Common myeloid progenitor, CD34-positive (primary cell): ENCODE data around the gene VAC14.

ENCODE experiments used
- CTCF ChIA-PET: fragments of 350-600 bp; sonication (Branson Sonifier 250); formaldehyde crosslinking; loops from one replicate; lab custom pipeline; 2021; ENCODE audit warnings: antibody characterized with exemption; lab: Charles Lee
- POLR2A ChIA-PET: fragments of 350-600 bp; sonication (Branson Sonifier 250); formaldehyde crosslinking; loops from one replicate; lab custom pipeline; 2021; ENCODE audit warnings: antibody characterized with exemption; lab: Charles Lee
- DNase-seq, 3 donors: peaks; one replicate each; pipeline versions ENCODE4 v3.0.0 to v3.0.0-alpha.2; 2013
- H3K27ac ChIP-seq, 2 experiments: 1 replicate in 1 of 2; 2 replicates in 1 of 2; pipeline ENCODE4 v1.7.0; 2013; ENCODE audit warnings: inconsistent platforms in 2 of 2, low read length in 2 of 2, mild to moderate bottlenecking in 2 of 2, low read depth in 1 of 2, moderate library complexity in 1 of 2; ENCODE audit not compliant: severe bottlenecking in 2 of 2, insufficient read depth in 1 of 2, poor library complexity in 1 of 2
- H3K27me3 ChIP-seq, 5 experiments: replicated peaks in 2 of 5; 1 replicate in 3 of 5; 2 replicates in 2 of 5; pipeline versions ENCODE4 v1.6.1 to v1.7.0; 2013; ENCODE audit warnings: low read length in 4 of 5, mild to moderate bottlenecking in 2 of 5, moderate library complexity in 2 of 5, inconsistent platforms in 1 of 5; ENCODE audit not compliant: insufficient read depth in 5 of 5, control insufficient read depth in 4 of 5
- H3K36me3 ChIP-seq, 4 experiments: 1 replicate in 2 of 4; 2 replicates in 2 of 4; pipeline versions ENCODE4 v1.6.1 to v1.7.0; 2013; ENCODE audit warnings: low read length in 3 of 4, control low read depth in 1 of 4, mild to moderate bottlenecking in 1 of 4; ENCODE audit not compliant: control insufficient read depth in 4 of 4, insufficient read depth in 4 of 4
- H3K4me1 ChIP-seq, 4 experiments: 1 replicate in 3 of 4; 2 replicates in 1 of 4; pipeline versions ENCODE4 v1.6.1 to v1.7.1; 2013; ENCODE audit warnings: low read length in 3 of 4, mild to moderate bottlenecking in 3 of 4, control low read depth in 1 of 4, inconsistent platforms in 1 of 4, moderate library complexity in 1 of 4; ENCODE audit not compliant: control insufficient read depth in 4 of 4, insufficient read depth in 4 of 4; ENCODE audit errors: control extremely low read depth in 1 of 4
- H3K4me3 ChIP-seq, 7 experiments: 1 replicate in 4 of 7; 2 replicates in 3 of 7; pipeline versions ENCODE4 v1.5.1 to v1.7.0; 2013; ENCODE audit warnings: mild to moderate bottlenecking in 7 of 7, low read length in 6 of 7, moderate library complexity in 6 of 7, inconsistent platforms in 2 of 7, low read depth in 2 of 7, control low read depth in 1 of 7; ENCODE audit not compliant: insufficient read depth in 4 of 7, control insufficient read depth in 1 of 7; ENCODE audit errors: extremely low read depth in 1 of 7
- H3K9me3 ChIP-seq, 5 experiments: 1 replicate in 4 of 5; 2 replicates in 1 of 5; pipeline versions ENCODE4 v1.6.1 to v1.7.1; 2013; ENCODE audit warnings: low read length in 4 of 5, mild to moderate bottlenecking in 2 of 5, inconsistent platforms in 1 of 5, low read depth in 1 of 5, moderate library complexity in 1 of 5; ENCODE audit not compliant: control insufficient read depth in 4 of 5, insufficient read depth in 2 of 5; ENCODE audit errors: control extremely low read depth in 1 of 5
- WGBS: methylation state at CpG from one replicate; pipeline ENCODE4 v1.1.5; 2013; ENCODE audit not compliant: insufficient coverage; 5-methylcytosine and 5-hydroxymethylcytosine counted together

Gene VAC14

DNA sequence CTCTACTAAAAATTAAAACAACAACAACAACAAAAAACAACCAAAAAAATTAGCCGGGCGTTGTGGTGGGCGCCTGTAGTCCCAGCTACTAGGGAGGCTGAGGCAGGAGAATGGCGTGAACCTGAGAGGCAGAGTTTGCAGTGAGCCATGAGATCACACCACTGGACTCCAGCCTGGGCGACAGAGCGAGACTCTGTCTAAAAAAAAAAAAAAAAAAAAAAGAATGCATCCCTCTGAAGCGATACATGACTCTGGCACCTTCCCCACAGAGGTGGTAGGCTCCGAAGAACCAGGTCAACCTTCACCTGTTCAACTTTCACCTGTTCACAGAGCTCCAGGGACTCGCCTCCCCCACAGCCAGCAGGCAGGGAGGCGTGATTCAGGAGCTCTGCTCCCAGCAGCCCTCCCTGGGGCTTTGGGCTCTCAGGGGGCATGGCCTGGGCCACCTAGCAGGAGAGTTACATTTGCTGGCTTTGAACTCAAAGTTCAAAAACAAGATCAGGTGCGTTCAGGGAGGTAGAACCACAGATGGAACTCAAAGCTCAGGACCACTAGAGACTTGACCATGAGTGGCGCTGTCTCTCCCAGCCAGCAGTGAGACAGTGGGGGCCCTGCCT is 5.6 kb downstream of the VAC14 start:
- WGBS: 97% methylated on average over 10 of the region's 12 CpGs
- no peak for DNase-seq
- POLR2A ChIA-PET: no interaction called here
- Histone ChIP-seq H3K27me3 (no peaks in the 10 kb centered on the region), H3K9me3 (no peaks in the 10 kb centered on the region), H3K27ac (no peak overlapping the region), H3K4me1 (peaks cover 10 to 19% (median 13%) of the 10 kb centered on the region in 4 experiments), H3K36me3 (peaks cover 3 to 17% (median 7%) of the 10 kb centered on the region in 4 experiments), H3K4me3 (no peak overlapping the region)
- CTCF ChIA-PET: no interaction called here

DNA sequence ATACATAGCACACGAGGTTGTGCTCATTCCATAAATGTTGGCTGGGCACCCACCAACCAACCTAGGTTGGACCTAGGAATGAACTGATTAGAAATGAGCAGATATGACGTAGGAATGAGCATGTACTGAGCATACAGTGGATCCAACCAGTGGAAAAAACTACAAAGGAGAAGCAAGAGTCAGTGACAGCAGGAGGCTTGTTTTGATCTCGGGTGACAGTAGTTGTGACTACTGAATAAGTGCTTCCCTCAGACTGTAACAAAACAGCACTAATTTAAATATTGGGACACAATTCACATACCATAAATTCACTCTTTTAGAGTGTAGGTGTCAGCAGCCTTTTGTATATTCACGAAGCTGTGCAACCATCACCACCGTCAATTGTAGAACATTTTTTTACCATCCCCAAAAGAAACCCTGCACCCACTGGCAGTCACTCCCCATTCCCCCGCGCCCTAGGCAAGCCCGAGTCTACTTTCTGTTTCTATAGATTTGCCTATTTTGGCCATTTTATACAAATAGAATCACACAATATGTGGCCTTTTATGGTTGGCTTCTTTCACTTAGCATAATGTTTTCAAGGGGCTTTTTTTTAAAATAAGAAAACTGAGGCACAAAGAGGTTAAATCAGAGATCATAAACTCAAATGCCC is 7.0 kb downstream of the VAC14 start:
- H3K36me3 ChIP-seq: peaks cover 3 to 27% (median 8%) of the 10 kb centered on the region in 4 experiments
- H3K4me1 ChIP-seq: peaks cover 0 to 4% (median under 1%) of the 10 kb centered on the region in 4 experiments
- POLR2A ChIA-PET: no interaction called here
- no peak overlapping the region for H3K4me3 ChIP-seq
- WGBS: 97% methylated on average over 6 of the region's 8 CpGs
- H3K9me3 ChIP-seq: no peaks in the 10 kb centered on the region
- no peak for DNase-seq
- H3K27me3 ChIP-seq: no peaks in the 10 kb centered on the region
- no peak overlapping the region for H3K27ac ChIP-seq
- CTCF ChIA-PET: interaction anchor here (0.5 kb wide), 1 partner anchor 1672 kb away, joined by 3 read pairs; no protein-coding TSS in a partner anchor

DNA sequence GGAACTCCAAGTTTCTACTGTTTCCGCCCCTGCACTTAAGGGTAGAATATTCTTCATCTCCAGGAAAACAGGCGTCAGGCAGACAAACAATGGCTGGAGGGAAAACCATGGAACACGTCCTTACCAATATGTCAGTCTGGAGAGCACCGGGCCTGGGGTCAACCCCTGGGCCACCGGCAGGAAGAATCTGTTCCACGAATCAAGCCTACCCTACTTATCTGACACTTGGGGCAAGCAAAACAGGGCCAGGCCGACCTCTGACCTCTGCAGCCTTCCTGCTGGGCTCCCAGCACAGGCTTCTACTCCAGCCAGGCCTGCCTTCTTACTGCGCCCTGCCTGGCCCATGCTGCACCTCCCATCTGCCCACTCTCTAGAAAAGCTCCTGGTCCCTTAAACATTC is 10.1 kb downstream of the VAC14 start:
- no peaks in the 10 kb centered on the region for H3K9me3 ChIP-seq
- ChIA-PET POLR2A (no interaction called here), CTCF (interaction anchor here (1.3 kb wide), 1 partner anchor 19 kb away, joined by 3 read pairs; no protein-coding TSS in a partner anchor)
- no peak overlapping the region for H3K4me3 ChIP-seq
- H3K27ac ChIP-seq: no peak overlapping the region
- DNase-seq: no peak
- peaks cover 0 to 46% (median 20%) of the 10 kb centered on the region in 4 experiments for H3K36me3 ChIP-seq
- WGBS: 92% methylated on average over 7 of the region's 8 CpGs
- no peaks in the 10 kb centered on the region for H3K27me3 ChIP-seq
- no peaks in the 10 kb centered on the region for H3K4me1 ChIP-seq

DNA sequence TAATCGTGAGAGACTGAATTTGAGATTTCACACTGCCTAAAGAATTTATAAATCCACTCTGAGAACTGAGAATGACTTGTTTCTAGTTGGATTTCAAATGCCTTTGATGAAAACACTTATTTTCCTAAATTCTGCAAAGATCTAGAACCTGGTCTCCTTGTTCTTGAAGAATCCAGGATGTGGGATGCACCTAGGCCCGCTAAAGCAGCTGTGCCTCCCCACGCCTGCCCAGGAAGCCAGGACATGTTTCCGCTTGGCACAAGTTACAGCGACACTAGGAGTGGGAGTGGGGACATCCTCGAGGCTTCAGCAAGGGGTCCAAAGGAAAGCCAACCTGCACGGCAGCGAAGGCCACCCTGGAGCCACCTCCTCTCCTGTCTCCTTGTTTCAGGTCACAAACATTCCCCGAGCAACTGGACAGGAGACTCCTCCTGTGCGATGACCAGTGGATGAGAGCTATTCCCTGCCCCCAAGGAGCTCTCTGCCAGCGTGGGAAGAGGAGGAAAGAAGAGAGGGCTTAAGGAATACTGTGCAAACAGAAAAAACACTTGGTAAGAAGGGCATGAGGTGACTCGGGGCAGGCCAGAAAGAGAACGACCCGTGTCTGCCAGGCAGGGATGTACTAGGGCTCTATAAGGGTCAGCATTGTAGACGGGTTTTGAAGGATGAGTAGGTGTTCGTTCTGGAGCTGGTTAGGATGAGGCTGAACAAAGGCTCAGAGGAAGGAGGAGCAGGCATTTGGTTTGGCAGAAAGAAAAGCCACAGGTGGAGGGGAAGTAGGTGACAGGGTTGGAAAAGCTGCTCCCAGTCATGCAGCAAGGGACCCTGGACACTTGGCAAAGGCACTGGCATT is 11.1 kb downstream of the VAC14 start:
- Histone ChIP-seq H3K4me1 (no peaks in the 10 kb centered on the region), H3K4me3 (no peak overlapping the region), H3K36me3 (peaks cover 0 to 54% (median 28%) of the 10 kb centered on the region in 4 experiments), H3K27me3 (no peaks in the 10 kb centered on the region), H3K9me3 (no peaks in the 10 kb centered on the region), H3K27ac (no peak overlapping the region)
- POLR2A ChIA-PET: interaction anchor here (0.5 kb wide), 1 partner anchor 21 kb away, joined by 3 read pairs; no protein-coding TSS in a partner anchor
- DNase-seq: no peak
- CTCF ChIA-PET: interaction anchor here (1.3 kb wide), 1 partner anchor 18 kb away, joined by 3 read pairs; no protein-coding TSS in a partner anchor
- 94% methylated on average over 14 of the region's 16 CpGs for WGBS

DNA sequence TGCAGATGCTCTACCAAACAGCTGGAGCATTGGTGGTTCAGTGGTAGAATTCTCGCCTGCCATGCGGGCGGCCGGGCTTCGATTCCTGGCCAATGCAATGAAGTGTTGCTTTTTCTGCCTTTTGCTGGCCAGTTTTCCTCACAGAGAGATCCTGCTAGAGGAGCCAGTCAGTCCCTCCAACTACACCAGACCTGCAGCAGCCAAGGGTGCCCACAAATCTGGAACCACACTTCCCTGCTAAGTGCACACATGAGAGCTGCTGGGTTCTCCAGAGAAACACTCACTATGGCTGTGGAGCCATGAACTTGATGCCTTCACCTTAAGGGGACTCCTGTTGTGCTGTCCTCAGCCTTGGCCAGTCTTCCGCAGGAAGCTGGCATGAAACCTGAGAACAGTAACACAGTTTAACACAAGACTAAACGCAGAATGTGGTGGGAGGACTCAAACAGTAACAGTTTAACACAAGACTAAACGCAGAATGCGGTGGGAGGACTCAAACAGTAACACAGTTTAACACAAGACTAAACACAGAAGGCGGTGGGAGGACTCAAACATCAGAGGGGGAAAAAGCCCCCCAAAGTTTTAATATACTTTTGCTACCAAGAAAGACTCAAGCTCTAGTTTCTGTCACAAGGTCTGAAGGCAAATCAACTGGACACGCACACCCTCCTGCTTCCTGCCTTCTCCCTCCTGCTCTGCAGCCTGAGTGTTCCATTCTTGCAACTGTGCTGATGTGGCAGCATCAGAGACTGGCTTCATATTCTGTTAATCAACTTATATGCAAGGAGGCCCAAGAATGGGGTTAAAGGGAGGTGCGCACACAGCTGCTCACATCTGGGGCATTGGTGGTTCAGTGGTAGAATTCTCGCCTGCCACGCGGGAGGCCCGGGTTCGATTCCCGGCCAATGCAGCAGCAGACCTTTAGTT is 12.0 kb downstream of the VAC14 start:
- no peaks in the 10 kb centered on the region for H3K9me3 ChIP-seq
- no peaks in the 10 kb centered on the region for H3K27me3 ChIP-seq
- ChIA-PET CTCF (interaction anchor here (0.8 to 1.3 kb wide), 3 partner anchors 17 to 20 kb away, joined by 3 to 4 read pairs (median 3); no protein-coding TSS in a partner anchor), POLR2A (no interaction called here)
- peaks cover 2 to 62% (median 36%) of the 10 kb centered on the region in 4 experiments for H3K36me3 ChIP-seq
- no peak for DNase-seq
- WGBS: over 99% methylated on average over 11 of the region's 18 CpGs
- no peak overlapping the region for H3K27ac ChIP-seq
- H3K4me3 ChIP-seq: no peak overlapping the region
- H3K4me1 ChIP-seq: no peaks in the 10 kb centered on the region

DNA sequence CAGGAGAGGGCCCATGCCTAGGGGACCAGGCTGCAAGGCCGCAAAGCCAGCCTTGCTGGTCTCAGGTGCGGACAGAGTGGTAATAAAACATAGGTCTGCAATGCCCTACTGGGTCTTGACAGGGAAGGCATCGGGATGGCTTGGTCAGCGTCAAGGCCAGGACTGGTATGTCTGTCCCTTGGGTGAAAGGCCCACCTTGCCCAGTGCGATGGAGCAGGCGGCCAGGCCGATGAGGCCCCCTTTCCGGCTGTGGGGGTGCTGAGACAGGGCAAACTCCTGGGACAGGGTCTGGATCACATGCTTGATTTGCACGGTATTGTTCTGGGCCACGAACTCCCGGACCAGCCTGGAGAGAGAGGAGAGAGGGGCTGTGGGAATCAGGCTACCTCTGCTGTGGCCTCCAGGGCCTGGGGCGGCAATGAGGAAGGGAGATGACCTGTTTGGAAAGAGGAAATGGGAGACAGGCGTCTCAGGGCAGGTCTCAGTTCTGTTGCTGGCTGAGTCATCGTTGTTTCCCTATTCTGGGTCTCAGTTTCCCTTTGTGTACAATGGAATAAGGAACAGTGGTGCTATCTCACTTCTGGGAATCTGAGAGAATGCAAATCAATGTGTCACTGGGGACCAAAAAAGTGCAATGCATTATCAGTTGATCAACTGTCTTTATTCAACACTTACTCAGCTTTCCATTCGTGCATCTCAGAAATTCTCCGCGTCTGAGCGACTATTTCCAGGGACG is 14.8 kb downstream of the VAC14 start:
- Histone ChIP-seq H3K27me3 (no peaks in the 10 kb centered on the region), H3K36me3 (peaks cover 18 to 86% (median 56%) of the 10 kb centered on the region in 4 experiments), H3K27ac (no peak overlapping the region), H3K9me3 (peaks cover 0 to 10% (median 8%) of the 10 kb centered on the region in 5 experiments), H3K4me3 (no peak overlapping the region), H3K4me1 (peaks cover 0 to 6% (median 2%) of the 10 kb centered on the region in 4 experiments)
- DNase-seq: no peak
- ChIA-PET POLR2A (no interaction called here), CTCF (interaction anchor here (1.4 kb wide), 1 partner anchor 15 kb away, joined by 3 read pairs; no protein-coding TSS in a partner anchor)
- 94% methylated on average over 16 of the region's 19 CpGs for WGBS
